Stimulated activated CD4-positive, alpha-beta T cell treated with anti-CD3 and anti-CD28 coated beads, Interleukin-12 subunit alpha, Interleukin-12 subunit beta, amount 100 ng/mL, for 48 hours (primary cell): Measurements from ENCODE around the gene ARHGEF33.
"Not testable (repeated sequence)": the region's sequence is repeated elsewhere in the genome, so short reads cannot be mapped to it uniquely, and the experiment has no call there.

Experiments used
- DNase-seq, 3 donors: peaks; one replicate each; pipeline ENCODE4 v3.0.0-alpha.2; 2020; ENCODE audit warnings: low read depth in 2 of 3, low spot score in 1 of 3

The ARHGEF33 gene

DNA sequence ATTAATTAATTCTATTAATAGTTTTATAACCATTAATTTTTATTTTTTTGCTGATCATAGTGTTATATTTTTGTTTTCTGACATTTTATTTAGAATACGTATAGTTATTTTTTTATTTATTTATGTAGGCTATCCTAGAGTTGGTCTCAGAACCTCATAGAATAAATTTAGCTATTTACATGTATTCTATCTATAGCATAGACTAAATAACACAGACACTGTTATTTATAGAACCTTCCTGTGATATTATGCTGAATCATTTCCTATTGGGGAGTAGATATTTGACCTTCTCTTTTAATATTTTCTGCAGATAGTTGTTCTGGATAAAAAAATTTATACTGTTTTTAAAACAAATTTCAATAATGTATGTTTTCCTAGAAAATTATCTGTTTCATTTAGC, 20.2 kb downstream of the ARHGEF33 start:
- no peak for DNase-seq

DNA sequence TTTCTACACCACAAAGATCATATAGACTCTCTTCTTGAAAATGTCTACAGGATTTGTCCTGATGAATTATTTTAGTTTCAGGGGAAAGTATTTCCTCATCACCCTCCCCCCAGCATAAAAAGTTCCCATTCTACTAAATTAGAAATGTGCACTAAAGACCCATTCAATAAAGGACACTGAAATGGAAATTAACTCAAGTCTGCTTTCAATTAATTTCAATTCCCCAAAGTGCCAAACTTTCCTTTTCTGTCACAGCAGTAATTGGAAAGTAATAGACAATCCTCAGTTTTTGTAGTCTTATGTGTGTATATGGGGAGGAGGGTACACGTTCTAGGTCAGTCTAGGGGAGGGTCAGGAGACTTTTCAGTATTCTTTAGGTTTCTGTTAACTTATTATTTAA, 21.5 kb downstream of the ARHGEF33 start:
- no peak for DNase-seq

DNA sequence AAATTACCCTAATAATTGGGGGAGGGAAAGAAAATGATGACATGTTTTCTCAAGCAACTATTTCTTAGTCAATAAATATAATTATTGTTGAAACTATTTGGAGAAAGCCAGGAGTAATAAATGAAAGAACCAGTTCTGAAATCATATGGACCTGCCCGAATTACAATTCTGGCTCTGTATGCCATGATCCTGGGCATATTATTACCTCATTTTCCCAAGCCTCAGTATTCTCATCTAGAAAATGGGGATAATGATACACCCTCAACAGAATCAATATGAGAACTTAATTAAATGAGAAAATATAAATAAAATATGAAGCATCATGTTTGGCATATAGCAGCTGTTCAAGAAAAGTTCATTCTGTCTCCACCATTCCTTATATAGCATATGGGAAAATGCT, 22.9 kb downstream of the ARHGEF33 start:
- DNase-seq = no peak

DNA sequence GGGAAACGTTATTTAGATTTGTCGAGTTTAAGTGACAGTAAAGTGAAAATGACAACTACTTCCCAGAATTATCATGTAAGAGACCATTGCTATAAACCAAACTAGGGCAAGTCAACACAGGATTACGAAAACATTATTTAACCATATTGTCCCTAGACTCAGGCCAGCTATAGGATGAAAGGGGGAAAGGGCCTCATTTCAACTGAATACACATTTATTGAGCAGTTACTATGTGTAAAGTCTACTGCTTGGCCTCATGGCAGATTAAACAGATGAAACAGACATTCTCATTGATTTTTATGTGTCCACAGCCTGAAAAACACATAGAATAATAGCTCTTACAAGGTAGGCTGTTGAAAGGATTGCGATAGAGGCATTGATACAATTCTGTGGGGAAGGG, 32.7 kb downstream of the ARHGEF33 start:
- DNase-seq = no peak

DNA sequence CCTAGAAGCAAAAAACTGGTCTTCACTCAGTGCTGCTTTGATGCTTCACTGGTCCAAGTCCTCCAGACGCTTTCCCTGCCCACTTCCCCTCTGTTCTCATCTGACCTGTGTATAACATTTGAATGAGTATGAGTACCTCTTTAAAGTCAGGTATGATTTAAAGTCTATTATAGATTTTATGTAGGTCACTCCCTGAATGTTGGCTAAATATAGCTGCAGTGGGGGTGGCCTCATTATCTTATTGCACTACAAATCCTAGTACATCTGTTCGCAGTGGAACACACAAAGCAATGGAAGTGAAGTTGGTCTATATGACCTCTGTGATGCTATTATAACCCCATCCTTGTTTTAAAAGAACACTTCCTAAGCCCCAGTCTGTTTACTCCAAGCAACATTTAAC, 33.2 kb downstream of the ARHGEF33 start:
- no peak for DNase-seq

DNA sequence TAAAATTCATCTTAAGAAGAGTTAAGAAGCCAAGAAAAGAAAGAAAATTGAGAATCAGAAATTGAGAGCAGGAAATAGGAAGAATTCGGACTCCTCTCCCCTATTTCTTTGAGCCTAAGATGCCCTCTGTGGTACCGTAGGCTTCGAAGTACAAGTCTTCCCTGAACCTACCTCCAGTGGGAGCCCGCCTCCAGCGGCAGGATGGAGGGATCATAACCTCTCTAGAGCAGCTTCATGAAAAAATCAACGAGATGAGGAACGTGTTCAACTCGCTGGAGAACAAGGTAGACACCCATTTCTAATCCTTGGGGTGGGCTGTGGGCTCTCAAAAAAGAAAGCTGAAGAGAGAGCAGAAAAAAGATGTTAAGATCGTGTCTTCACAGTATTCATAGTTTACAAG, 36.3 kb downstream of the ARHGEF33 start:
- DNase-seq = no peak

DNA sequence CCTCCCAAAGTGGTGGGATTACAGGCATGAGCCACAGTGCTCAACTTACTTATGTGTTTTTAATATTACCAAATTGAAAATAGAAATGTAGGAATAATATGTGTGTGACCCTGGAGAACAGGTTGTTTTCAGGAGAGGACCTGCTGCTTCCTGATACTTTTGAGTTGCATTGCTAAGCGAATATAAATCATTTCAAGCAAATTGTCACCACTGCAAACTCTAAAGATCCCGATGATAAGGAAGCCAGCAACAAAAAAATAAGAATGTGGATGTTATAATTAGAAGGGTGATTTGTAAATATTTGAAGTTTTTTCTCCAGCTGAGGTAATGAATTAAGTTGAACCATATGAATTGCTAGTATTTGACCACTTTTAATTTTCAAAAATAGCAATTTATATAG, 40.9 kb downstream of the ARHGEF33 start:
- no peak for DNase-seq

DNA sequence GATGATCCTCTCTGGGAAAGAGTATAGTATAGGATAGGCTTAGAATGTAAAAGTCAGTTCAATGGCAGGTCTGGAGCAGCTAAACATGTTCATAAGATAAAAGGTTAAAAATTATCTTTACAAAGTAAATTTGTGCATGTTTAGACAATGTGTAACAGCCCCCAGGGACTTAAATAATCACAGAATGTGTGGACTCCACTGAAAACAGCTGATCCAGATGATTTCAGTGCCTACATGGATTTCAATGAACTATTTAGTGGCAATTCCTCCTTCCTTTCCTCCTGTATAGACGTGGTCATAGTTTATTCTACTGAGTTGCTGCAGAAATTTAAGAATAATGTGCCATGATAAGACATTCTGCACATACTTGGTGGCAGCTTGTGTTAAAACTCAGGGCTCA, 42.9 kb downstream of the ARHGEF33 start:
- no peak for DNase-seq

DNA sequence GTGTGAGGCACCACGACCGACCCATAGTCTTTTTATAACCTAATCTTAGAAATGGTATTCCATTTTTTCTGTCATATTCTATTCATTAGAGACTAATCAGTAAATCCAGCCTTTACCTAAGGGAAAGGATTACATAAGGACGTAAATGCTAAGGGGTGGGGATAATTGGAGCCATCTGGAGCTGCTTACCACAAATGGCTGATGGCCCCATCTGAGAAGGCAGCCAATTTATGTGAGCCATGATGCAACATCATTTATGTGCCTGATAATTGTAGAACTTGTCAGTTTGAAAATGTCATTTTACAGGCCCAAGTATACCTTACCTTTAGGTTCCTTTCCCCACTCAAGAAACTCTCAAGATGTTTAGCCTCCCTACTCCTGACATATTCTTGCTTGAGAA, 44.0 kb downstream of the ARHGEF33 start:
- DNase-seq = no peak

DNA sequence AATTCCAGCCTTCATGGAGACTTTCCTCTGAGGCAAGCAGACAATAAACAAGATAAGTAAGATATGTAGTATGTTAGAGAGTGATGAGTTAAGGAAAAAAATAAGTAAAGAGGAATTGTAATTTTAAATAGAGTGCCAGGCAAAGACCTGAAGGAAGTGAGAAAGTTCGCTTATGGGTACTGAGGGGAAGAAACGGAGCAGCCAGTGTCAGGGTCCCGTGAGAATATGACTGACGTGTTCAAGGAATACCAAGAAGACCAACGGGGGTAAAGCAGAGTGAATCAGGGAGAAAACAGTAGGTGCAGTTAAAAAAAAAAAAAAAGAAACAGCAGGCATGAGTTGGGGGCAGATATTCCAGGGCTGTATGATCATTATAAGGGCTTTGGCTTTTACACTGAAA, 45.1 kb downstream of the ARHGEF33 start:
- DNase-seq = no peak

DNA sequence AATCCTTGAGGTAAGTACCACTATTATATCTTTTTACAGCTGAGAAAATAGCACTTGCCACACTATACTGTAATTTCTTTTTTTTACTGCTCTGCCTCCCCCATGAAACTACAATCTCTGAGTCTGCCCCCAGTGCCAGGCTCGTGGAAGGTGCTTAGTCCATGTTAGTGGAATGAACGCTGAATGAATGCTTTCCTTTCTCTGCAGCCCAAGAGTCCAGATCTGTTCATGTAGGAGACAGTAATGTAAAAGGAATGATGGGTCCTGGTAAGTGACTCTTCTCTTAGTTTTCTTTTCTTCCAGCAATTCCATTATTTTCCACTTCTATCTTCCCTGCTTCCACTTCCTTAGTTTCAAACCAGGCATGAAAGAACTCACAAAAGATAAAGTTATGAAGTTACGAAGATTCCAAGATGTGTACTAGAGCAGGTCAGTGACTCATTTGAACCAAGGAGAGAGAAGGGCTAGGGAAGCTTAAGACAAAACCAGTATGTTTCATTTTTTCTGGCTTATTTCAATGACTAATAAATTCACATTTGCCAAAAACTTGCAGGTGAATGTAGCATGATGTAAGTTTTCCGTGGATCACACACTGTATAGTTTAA, 46.0 kb downstream of the ARHGEF33 start:
- DNase-seq = no peak

DNA sequence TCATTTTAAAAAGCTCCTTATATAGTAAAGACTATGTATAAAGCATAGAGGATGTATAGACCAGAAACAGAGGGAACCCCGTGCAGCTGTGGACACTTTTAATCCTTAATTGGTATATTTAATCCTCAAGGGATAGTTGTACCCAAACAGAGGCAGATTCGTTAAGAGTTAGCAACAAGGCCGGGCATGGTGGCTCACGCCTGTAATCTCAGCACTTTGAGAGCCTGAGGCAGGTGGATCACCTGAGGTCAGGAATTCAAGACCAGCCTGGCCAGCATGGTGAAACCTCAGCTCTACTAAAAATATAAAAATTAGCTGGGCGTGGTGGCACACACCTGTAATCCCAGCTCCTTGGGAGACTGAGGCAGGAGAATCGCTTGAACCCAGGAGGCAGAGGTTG, 46.8 kb downstream of the ARHGEF33 start:
- DNase-seq = not testable (repeated sequence)

DNA sequence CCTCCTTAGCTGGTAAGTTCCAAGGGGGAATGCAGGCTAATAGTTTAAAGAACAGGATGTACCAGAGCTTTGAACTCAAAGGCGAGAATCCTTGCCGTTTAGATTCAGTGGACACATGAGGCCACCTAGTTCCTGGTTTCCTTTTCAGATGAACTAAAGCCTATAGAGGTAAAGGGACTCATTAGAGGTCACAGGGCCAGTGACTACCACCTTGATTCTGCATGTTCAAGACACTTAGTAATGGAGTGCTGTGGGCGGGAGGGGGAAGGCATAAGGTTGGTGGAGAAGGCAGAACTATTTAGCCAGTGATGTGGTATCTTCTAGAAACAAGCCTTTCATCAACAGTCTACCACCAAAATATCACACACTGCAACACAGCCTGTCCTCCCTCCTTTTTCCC, 47.9 kb downstream of the ARHGEF33 start:
- DNase-seq = no peak

DNA sequence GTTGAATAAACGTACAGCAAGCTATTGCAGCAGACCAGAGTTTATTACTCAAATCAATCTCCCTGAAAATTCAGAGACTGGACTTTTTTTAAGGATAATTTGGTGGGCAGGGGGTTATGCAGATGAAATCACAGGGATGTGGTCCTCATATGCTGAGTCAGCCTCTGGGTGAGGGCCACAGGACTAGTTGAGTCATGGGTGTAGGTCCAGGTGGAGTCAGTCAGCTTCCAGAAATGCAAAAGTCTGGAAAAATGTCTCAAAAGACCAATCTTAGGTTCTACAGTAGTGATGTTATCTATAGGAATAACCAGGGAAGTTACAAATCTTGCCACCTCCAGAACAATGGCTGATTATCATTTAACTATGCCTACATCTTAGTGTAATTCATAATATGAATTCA, 51.1 kb downstream of the ARHGEF33 start:
- no peak for DNase-seq

DNA sequence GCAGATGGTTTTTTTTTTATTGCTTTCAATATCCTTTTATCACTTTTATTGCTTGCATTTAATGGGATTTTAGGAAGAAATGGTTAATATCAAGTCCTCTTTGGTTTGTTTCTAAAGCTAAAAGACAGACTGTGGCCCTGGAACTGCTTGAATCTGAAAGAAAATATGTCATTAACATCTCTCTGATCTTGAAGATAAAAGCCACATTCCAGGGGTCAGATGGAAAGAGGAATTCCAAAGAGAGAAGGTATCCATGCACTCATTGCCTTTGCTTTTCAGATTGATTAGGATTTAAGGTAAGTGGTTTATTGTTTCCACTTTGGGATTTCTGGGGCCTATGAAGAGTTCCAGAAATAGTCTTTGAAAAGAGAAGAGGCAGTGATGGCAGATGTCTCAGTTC, 54.1 kb downstream of the ARHGEF33 start:
- no peak for DNase-seq

DNA sequence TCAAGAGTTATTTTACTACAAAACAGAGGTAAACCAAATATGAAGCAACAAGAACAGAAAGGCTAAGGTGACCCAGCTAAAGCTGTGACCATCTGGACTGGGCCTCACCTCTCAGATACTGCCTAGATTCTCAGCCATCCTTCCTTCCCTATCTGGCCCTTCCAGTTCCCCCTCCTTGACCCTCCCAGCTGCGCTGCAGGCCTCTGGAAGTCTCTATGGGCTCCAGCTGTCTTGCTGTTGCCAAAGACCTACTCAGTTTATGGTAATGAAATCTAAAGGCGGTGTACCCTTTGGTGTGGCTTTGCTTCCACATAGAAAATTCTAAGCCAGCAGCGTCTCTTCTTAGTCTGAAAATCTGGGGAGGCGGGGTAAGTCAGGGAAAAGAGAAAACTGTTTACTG, 55.7 kb downstream of the ARHGEF33 start:
- no peak for DNase-seq

DNA sequence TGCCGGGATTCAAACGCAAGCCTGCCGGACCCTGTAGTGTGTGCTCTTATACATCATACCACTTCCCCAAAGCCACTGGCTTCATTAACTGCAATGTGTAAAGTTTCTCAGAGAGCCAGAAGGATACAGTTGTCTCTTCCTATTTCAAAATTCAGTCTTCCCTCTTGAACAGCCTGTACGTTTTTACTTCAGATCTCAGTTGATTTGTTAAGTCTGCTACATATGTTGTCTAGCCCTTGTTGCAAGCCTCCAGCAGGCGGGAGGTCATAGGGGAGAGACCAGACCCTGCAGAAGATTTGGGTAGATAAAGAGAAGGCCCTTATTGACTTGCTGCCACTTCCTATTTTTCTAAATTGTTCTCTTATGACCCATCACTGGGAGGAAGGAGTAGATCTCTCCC, 56.2 kb downstream of the ARHGEF33 start:
- no peak for DNase-seq

DNA sequence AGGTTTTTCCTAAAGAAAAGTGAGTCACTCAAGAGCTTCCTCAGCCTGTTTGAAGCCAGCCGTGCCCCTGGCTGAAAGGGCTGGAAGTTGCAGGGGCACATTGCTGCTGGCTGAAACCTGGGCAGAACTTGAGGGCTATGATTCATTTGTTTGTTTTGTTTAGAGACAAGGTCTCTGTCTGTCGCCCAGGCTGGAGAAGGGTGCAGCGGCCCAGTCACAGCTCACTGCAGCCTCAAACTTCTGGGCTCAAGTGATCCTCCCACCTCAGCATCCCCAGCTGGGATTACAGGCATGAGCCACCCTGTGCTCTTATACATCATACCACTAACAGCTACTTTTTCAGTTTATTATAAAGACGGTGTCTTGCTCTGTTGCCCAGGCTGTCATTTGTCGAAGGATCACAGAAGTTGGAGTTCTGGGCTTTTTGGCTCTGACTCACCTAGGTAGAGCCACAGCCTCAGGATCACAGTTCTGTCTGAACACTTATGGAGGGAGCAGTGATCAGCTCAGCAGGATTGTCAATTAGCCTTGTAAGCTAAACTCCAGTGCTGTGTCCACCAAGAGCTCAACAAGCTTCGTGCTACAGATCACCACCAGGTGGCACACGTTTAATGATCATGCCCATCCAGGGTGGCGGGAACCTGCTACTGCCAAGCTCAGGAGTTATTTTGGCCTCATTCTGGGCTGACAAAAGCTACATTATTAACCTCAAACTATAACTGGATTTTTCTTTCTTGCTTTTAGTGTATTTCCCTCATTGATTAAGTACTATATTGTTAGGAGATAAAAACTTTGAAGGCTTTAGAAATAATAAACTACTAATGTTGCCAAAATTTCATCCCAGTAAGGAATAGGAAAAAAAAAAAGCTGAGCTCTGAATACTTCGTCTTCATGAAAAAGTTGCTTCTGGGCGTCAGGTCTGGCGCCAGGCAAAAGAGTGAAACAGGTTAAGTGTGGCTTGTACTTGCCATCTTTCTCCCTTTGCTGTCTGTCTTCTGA, 57.9 kb downstream of the ARHGEF33 start:
- DNase-seq = peak; percentile 50 to 66 (median 66)

DNA sequence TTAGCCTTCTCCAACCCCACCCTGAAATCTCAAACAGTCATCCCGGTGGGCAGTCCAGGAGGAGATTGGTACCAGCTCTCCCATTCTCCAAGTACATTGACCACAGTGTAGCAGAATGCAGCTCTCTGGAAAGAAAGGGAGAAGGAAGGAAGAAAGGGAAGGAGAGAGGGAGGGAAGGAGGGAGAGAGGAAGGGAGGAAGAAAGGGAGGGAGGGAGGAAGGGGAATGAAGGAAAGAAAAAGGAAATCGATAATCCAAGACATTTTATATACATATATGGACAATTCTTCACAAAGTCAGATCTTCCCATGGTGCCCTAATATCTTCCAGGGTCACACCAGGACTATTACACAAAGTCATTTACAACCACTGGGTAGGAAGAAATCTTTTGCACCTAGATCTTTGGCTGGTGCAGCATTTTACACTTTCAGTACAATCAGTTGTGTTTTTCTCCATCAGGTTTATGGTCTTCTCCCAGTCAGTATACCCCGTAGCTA, 58.8 kb downstream of the ARHGEF33 start:
- no peak for DNase-seq

DNA sequence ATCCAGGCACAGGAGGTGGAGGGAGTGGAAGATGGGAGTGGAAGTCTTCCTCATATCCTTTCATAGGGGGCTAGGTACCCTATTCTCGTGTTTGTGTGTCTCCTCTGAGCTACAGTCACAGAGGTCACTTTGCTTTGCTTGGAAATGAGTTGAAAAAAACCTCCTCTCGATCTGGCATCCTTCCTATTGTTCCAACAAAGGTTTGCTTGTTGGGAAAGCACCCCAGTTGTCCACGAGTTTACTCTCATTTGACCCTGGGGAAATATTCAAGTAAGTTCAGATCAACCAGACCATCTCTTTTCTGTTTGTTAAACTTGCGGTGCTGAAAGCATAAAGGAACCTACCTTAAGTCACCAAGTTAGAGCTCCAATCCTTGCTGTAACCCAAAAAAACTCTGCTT, 59.3 kb downstream of the ARHGEF33 start:
- no peak for DNase-seq

DNA sequence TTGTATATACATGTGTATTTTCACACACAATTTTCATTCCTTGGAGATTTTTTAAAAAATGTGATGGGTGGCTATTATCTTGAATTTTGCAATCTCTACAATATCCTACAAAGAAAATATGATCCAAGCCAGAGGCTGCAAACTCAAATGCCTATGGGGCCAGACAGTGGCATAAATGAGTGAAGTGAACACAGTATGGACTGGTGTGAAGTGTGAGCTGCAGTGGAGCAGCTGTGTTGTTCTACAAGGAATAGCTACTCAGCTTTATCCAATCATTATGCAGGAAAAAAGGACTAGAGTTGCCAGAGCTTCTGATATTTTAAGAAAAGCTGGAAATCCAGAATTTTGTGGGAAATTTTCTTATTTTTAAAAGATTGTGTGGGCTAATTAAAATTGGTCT, 62.1 kb downstream of the ARHGEF33 start:
- no peak for DNase-seq

DNA sequence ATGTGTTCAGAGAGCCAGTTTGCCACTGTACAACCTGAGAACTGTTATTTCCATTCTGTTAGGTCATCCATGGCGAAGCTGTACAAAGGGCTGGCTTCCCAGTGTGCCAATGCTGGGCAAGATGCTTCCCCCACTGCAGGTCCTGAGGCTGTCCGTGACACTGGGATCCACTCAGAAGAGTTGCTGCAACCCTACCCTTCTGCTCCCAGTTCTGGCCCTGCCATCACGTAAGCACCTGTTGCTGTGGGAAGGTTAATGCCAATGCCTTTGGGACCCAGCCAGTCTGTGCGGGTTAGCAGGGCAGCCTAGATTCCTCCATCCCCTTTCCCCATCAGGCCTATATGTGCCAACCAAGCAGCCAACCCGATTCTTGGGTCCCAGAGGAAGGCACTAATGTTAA, 68.3 kb downstream of the ARHGEF33 start:
- DNase-seq = no peak
